ENCODE measurements around the gene FRMD4B. TPM values are rescaled to one million over a fixed set of nuclear protein-coding genes. Genes with fewer than 3 reads are reported as not detected.

FRMD4B gene
- total RNA-seq, 1 experiment from 2014 or later, result 1.8 TPM

- peak; percentile 26 for DNase-seq (ENCODE audit: low read depth)
Measured at GRCh38 chr3:69364354-69364753, 21.5 kb downstream of the FRMD4B start.

DNA sequence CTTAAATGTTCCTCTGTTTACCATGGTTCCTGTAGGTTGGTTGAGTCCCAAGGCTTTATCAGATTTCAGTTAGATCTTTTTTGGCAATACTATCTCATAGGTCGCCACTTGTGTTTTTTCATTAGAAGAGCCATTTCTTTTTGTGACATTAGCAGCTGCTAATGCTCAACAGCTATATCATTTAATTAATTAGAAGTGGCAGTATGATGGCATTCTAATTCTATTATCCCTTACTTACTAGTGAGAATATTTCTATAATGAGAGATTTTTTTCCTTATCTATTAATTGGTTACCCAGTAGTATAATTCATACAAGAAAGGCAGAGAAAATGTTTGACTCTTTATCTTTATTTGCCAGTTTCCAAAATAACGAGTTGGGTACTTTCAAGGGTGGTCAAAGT, 25.2 kb downstream of the FRMD4B start:
- no peak for DNase-seq (ENCODE audit: low read depth)

GRCh38 chr3:69359916-69360315, 26.0 kb downstream of the FRMD4B start:
- DNase-seq (ENCODE audit: low read depth), result no peak

DNA sequence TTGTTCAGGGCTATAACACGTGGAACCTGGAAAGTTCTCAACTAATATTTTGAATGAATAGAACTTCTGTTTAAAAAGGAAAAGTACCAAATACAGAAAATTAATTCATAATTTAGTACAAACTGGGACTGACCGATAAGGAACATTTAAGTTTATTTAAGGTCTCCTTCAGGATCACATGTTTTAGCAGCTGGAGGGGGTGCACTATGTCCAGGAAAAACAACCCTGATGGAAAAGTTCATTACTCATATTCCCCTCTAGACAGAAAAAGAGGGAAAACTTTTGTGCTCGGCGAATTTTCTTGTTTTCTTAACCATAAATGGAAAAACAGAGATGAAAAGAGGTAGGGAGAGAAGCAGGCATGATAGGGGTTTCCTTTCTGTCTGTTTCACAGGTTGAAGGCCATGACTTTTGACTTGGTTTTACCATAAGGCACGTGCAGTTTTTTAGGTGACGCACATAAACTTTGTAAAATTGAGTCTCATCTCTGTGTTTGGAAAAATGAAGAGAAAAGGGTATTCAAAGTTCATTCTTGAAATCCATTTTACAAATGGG, 26.5 kb downstream of the FRMD4B start:
- DNase-seq (ENCODE audit: low read depth), result no peak

GRCh38 chr3:69357196-69357595, 28.7 kb downstream of the FRMD4B start:
- DNase-seq (ENCODE audit: low read depth), result no peak

- DNase-seq (ENCODE audit: low read depth), result peak; percentile 27
Measured at GRCh38 chr3:69354948-69355347, 30.9 kb downstream of the FRMD4B start.

- no peak for DNase-seq (ENCODE audit: low read depth)
Measured at GRCh38 chr3:69353503-69353902, 32.4 kb downstream of the FRMD4B start.

DNA sequence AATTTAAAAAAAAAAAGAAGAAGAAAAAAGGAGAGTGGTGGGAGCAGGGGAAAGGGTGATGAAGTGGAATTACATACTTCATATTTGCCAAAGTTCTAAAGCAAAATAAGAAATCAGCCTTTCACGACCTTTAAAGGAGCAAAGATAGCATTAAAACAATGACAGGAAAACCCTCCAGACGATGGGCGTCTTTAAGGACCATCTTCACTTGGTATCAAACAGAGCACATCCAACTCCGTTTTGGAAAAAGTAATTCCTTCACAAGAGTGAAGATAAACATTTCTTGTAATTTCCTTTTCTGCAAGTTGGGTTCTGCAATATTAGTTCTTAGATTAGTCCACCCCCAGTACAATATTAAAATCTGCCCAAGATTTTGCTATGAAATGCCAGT, 32.8 kb downstream of the FRMD4B start:
- DNase-seq (ENCODE audit: low read depth), result no peak

DNA sequence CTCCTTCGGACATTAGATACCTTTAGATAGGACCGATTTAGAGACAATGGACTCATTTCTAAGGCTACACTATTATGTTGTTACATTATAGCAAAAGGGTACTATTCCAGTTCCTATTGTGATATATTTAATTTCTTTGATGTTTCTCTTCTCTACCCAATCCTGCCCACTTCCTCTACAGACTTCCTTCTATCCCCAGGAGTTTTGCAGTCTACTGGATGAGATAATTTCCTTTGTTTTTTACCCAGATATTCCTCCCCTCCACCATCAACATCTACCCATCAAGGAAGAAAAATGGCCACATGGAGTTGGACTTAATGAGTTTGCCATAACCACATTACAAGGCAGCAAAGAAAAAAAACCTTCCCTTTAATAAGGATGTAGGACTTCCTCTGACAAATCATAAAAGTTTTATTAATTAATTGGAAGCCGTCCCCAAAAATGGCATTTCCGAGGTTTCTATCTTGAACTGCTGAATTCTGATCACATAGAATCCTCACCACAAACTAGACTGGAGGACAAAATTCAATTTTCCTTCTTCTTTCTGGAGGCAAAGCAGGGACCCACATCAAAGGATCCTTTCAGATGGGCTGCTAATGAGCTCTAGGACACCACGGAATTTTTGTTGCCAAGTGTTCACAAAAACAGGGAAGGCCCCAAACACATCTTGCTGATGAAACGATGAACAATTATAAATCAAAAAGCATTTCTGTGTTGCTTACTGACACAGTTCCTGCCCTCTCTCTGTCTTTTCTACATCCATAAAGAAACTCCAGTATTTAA, 33.4 kb downstream of the FRMD4B start:
- no peak for DNase-seq (ENCODE audit: low read depth)

GRCh38 chr3:69343875-69344274, 42.0 kb downstream of the FRMD4B start:
- no peak for DNase-seq (ENCODE audit: low read depth)

- DNase-seq (ENCODE audit: low read depth), result no peak
Measured at GRCh38 chr3:69342074-69342473, 43.8 kb downstream of the FRMD4B start.

- DNase-seq (ENCODE audit: low read depth), result no peak
Measured at GRCh38 chr3:69339760-69340159, 46.1 kb downstream of the FRMD4B start.

- no peak for DNase-seq (ENCODE audit: low read depth)
Measured at GRCh38 chr3:69338911-69339310, 47.0 kb downstream of the FRMD4B start.

DNA sequence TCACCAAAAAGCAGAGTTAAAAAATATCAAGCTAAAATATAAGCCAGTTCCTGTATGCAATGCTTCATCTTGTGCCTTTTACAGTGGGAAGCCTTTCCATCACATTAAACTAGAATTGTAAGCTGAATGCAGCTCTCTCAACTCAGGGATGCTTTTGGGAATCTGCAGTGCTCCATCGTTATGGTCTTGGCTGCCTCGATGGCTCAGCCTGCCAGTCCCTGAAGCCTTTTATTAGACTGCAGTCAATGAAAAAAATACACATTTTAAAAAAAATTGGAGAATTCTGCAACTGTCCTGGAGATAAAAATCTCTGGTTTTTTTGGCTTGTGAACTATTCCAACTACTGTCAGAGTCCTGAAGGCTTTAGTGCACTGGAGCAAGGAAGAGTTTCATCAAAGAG, 53.0 kb downstream of the FRMD4B start:
- no peak for DNase-seq (ENCODE audit: low read depth)

DNA sequence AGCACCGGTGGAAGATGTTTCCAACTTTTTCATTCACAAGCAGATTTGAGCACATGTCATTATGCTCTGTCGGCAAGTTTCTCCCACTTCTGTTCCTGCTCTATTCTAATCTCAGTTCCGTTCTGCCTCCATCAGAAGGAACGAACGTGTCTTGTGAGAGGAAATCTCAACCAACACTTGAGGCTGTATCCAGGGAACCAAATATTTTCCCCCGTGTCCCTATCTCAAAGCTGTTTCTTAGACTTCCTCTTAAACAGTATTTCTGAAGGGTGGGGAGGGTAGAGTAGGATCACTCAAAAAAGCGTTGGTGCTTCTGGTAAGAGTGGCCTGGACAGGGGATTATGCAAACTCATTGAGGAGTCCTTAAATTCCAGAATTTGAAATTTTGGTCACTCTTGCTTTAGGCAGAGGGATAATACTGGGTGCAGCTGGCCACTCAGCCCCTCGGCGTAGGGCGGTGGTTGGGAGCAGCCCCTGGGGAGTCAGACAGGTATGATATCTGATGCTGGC, 54.9 kb downstream of the FRMD4B start:
- DNase-seq (ENCODE audit: low read depth), result no peak

- peak; percentile 32 for DNase-seq (ENCODE audit: low read depth)
Measured at GRCh38 chr3:69329892-69330291, 56.0 kb downstream of the FRMD4B start.

GRCh38 chr3:69328963-69329302, 57.0 kb downstream of the FRMD4B start:
- DNase-seq (ENCODE audit: low read depth), result no peak

- DNase-seq (ENCODE audit: low read depth), result no peak
Measured at GRCh38 chr3:69328103-69328962, 57.6 kb downstream of the FRMD4B start.

DNA sequence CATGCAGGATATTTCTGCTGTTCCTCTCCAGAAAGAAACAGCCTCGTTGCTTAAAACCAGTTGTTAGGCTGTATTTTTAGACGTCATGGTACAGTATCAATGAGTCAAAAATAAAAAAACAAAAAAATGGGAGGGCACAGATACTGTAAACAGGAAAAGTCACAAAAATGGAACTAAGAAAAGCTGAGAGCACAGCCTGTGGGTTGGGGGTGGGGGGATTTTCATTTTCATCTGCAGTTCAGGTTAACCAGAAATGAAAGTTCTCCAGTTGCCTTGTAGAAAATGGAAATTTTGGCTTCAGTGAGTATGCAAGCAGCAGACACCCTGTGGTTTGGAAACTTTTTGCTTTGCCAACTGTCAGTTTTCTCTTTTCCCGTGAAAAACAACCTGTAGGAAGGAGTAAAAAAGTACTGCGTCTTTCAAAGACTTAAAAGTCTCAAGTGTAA, 59.0 kb downstream of the FRMD4B start:
- DNase-seq (ENCODE audit: low read depth), result no peak

DNA sequence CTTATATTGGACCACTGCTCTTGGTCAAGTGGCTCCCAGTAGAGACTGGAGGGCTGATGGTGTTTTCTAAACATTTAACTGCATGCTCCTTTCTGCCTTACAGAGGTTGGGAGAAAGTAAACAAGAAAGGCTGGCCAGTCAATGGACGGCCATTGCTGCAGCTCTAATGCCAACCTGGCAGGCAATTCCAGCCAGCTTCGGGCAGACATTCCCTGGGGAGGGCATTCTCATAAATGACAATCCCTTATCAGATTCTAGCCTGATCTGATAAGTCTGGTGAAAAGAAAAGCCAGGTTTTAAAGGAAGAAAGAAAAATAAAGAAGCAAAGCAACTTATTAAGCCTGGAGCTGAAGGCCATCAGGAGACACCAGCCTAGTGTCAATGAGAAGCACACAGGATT, 60.7 kb downstream of the FRMD4B start:
- no peak for DNase-seq (ENCODE audit: low read depth)

GRCh38 chr3:69324362-69325025, 61.4 kb downstream of the FRMD4B start:
- DNase-seq (ENCODE audit: low read depth), result peak; percentile 11

DNA sequence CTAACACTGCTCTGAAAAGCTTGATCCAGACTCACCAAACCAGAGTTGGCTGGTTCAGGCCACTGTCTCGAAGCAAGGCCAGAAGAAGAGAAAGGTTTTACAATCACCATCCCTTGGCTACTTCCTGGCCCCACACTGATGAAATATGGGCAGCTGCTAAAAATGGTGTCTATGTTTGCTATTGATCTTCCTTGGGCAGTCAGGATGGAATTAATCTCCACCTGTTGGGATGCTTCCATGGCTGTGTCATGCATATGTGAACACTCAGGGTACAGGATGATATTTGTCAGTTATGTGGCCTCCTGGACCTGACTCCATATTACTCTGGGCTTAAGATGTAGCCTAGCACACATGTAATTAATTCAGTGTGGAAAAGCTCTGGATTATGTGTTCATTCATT, 61.9 kb downstream of the FRMD4B start:
- no peak for DNase-seq (ENCODE audit: low read depth)
